ENCODE data around the gene RAB40B. TPM values are rescaled to one million over a fixed set of nuclear protein-coding genes. Genes with fewer than 3 reads are reported as not detected.

The RAB40B gene
- polyA plus RNA-seq, 1 donor (not counting 4 experiments of a cell fraction or from before 2014, with no cell fraction given), result 10.6 TPM

DNA sequence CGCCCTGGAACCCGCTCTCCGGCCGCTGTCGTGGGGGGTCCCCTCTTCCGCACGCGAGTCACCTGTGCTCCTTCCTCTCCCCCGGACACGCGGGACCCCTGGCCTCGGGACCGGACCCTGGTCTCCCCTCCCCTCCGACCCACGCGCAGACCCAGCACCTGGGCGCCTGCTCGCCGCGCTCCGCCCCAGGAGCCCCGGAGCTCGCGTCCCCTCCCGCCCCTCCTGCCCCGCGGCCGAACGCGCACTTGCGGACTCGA, 762 bp downstream of the RAB40B start:
- DNase-seq (ENCODE audit: low read depth, low spot score), result no peak
- peaks cover 6% of the 10 kb centered on the region for H3K27me3 ChIP-seq (ENCODE audit: control insufficient read depth, extremely low read depth, insufficient read depth, low read length)
- H3K79me2 ChIP-seq (ENCODE audit: control insufficient read depth, insufficient read depth, low read length), result peaks cover 2% of the 10 kb centered on the region
- dilution Hi-C loops (cut with MboI; ENCODE audit: extremely low pct_ligation_motif_present, low sequenced_read_pairs), result no loop called here
- H3K4me2 ChIP-seq (ENCODE audit: control insufficient read depth, extremely low read depth, insufficient read depth, low read depth, low read length), result peak overlapping the region; percentile 82
- H2AFZ ChIP-seq (ENCODE audit: control insufficient read depth, low read length), result no peak overlapping the region
- H3K4me1 ChIP-seq (ENCODE audit: control insufficient read depth, extremely low read depth, insufficient read depth, low read length), result peaks cover 17% of the 10 kb centered on the region
- H3K9me3 ChIP-seq (ENCODE audit: control insufficient read depth, low read depth, low read length), result peaks cover 3% of the 10 kb centered on the region
- no peaks in the 10 kb centered on the region for H3K9me1 ChIP-seq (ENCODE audit: control insufficient read depth, extremely low read depth, insufficient read depth, low read length)
- no peaks in the 10 kb centered on the region for H4K20me1 ChIP-seq (ENCODE audit: control insufficient read depth, extremely low read depth, insufficient read depth, low read length)
- H3K9ac ChIP-seq (ENCODE audit: control insufficient read depth, extremely low read depth, insufficient read depth, low read length), result peak overlapping the region; percentile 61
- no peak for FAIRE-seq
- TF ChIP-seq, protein P1, sequence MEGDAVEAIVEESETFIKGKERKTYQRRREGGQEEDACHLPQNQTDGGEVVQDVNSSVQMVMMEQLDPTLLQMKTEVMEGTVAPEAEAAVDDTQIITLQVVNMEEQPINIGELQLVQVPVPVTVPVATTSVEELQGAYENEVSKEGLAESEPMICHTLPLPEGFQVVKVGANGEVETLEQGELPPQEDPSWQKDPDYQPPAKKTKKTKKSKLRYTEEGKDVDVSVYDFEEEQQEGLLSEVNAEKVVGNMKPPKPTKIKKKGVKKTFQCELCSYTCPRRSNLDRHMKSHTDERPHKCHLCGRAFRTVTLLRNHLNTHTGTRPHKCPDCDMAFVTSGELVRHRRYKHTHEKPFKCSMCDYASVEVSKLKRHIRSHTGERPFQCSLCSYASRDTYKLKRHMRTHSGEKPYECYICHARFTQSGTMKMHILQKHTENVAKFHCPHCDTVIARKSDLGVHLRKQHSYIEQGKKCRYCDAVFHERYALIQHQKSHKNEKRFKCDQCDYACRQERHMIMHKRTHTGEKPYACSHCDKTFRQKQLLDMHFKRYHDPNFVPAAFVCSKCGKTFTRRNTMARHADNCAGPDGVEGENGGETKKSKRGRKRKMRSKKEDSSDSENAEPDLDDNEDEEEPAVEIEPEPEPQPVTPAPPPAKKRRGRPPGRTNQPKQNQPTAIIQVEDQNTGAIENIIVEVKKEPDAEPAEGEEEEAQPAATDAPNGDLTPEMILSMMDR (optimal IDR thresholded peaks at IDR 0.05 in 1 of 3, IDR thresholded peaks at IDR 0.05 in 1 of 3, conservative IDR thresholded peaks at IDR 0.05 in 1 of 3; ENCODE audit: extremely low read depth in 1 of 3, insufficient read depth in 2 of 3, low read length in 3 of 3), result no peak
- TF ChIP-seq EZH2 (IDR thresholded peaks at IDR 0.05; ENCODE audit: low read length), result no peak
- H3K27ac ChIP-seq (ENCODE audit: control insufficient read depth, insufficient read depth, low read length), result no peak overlapping the region
- peak overlapping the region; percentile 63 to 66 (median 64) for H3K4me3 ChIP-seq (ENCODE audit: control insufficient read depth in 2 of 3, extremely low read depth in 1 of 3, insufficient read depth in 2 of 3, low read depth in 1 of 3, low read length in 3 of 3)
- H3K36me3 ChIP-seq (ENCODE audit: control insufficient read depth in 2 of 2, extremely low read depth in 1 of 2, insufficient read depth in 2 of 2, low read length in 2 of 2), result no peaks in the 10 kb centered on the region

- no peaks in the 10 kb centered on the region for H4K20me1 ChIP-seq (ENCODE audit: control insufficient read depth, extremely low read depth, insufficient read depth, low read length)
- peak overlapping the region; percentile 61 for H3K9ac ChIP-seq (ENCODE audit: control insufficient read depth, extremely low read depth, insufficient read depth, low read length)
- H2AFZ ChIP-seq (ENCODE audit: control insufficient read depth, low read length), result no peak overlapping the region
- peaks cover 3% of the 10 kb centered on the region for H3K9me3 ChIP-seq (ENCODE audit: control insufficient read depth, low read depth, low read length)
- TF ChIP-seq, protein P1 (optimal IDR thresholded peaks at IDR 0.05 in 1 of 3, IDR thresholded peaks at IDR 0.05 in 1 of 3, conservative IDR thresholded peaks at IDR 0.05 in 1 of 3; ENCODE audit: extremely low read depth in 1 of 3, insufficient read depth in 2 of 3, low read length in 3 of 3), result no peak
- no peak for TF ChIP-seq EZH2 (IDR thresholded peaks at IDR 0.05; ENCODE audit: low read length)
- H3K4me1 ChIP-seq (ENCODE audit: control insufficient read depth, extremely low read depth, insufficient read depth, low read length), result peaks cover 11% of the 10 kb centered on the region
- FAIRE-seq (no peak), DNase-seq (ENCODE audit: low read depth, low spot score) (no peak)
- H3K4me3 ChIP-seq (ENCODE audit: control insufficient read depth in 2 of 3, extremely low read depth in 1 of 3, insufficient read depth in 2 of 3, low read depth in 1 of 3, low read length in 3 of 3), result peak overlapping the region; percentile 63 to 66 (median 64)
- H3K27me3 ChIP-seq (ENCODE audit: control insufficient read depth, extremely low read depth, insufficient read depth, low read length), result peaks cover 6% of the 10 kb centered on the region
- dilution Hi-C loops (cut with MboI; ENCODE audit: extremely low pct_ligation_motif_present, low sequenced_read_pairs), result no loop called here
- H3K4me2 ChIP-seq (ENCODE audit: control insufficient read depth, extremely low read depth, insufficient read depth, low read depth, low read length), result peak overlapping the region; percentile 82
- H3K79me2 ChIP-seq (ENCODE audit: control insufficient read depth, insufficient read depth, low read length), result peaks cover 2% of the 10 kb centered on the region
- no peaks in the 10 kb centered on the region for H3K9me1 ChIP-seq (ENCODE audit: control insufficient read depth, extremely low read depth, insufficient read depth, low read length)
- no peaks in the 10 kb centered on the region for H3K36me3 ChIP-seq (ENCODE audit: control insufficient read depth in 2 of 2, extremely low read depth in 1 of 2, insufficient read depth in 2 of 2, low read length in 2 of 2)
- no peak overlapping the region for H3K27ac ChIP-seq (ENCODE audit: control insufficient read depth, insufficient read depth, low read length)
Observed at GRCh38 chr17:82696916-82697807, 1.3 kb downstream of the RAB40B start.
